CD4-positive, CD25-positive, alpha-beta regulatory T cell (primary cell): ENCODE results near the gene SRGAP3. TPM values are rescaled to one million over a fixed set of nuclear protein-coding genes. Genes with fewer than 3 reads are reported as not detected.
"Not testable (repeated sequence)": the region's sequence is repeated elsewhere in the genome, so short reads cannot be mapped to it uniquely, and the experiment has no call there.

Experiments used
- ATAC-seq, 2 donors: fragments of 150-1000 bp; cut with Tn5 transposase; one replicate each; pipeline ENCODE4 v1.10.0; 2021; ENCODE audit warnings: low read depth in 2 of 2, moderate number of reproducible peaks in 2 of 2, moderate library complexity in 1 of 2
- DNase-seq, 3 donors: peaks; one replicate each; pipeline versions ENCODE4 v3.0.0 to v3.0.0-alpha.2; 2012 to 2022; ENCODE audit warnings: mixed read lengths in 1 of 3
- H3K27ac ChIP-seq: one replicate; pipeline ENCODE4 v1.7.0; 2013; ENCODE audit warnings: mild to moderate bottlenecking, low read length; ENCODE audit not compliant: insufficient read depth, poor library complexity, severe bottlenecking
- H3K27me3 ChIP-seq: one replicate; pipeline ENCODE4 v1.7.0; 2013; ENCODE audit warnings: low read length; ENCODE audit not compliant: control insufficient read depth, insufficient read depth
- H3K36me3 ChIP-seq: one replicate; pipeline ENCODE4 v1.7.0; 2013; ENCODE audit warnings: mild to moderate bottlenecking, low read length, moderate library complexity; ENCODE audit not compliant: control insufficient read depth, insufficient read depth
- H3K4me1 ChIP-seq: 2 replicates; pipeline ENCODE4 v1.7.0; 2013; ENCODE audit warnings: mild to moderate bottlenecking, low read length; ENCODE audit not compliant: insufficient read depth, control insufficient read depth, poor library complexity, severe bottlenecking
- H3K4me3 ChIP-seq: one replicate; pipeline ENCODE4 v1.7.0; 2013; ENCODE audit warnings: low read depth, mild to moderate bottlenecking, low read length, moderate library complexity
- H3K9me3 ChIP-seq, 2 experiments: 1 replicate in 1 of 2; 2 replicates in 1 of 2; pipeline ENCODE4 v1.7.0; 2013; ENCODE audit warnings: low read length in 2 of 2, mild to moderate bottlenecking in 1 of 2, moderate library complexity in 1 of 2; ENCODE audit not compliant: control insufficient read depth in 2 of 2
- H3K27ac Mint-ChIP-seq, 3 donors: one replicate each; pipeline ENCODE4 v1.8.0; 2020 to 2022; ENCODE audit warnings: mild to moderate bottlenecking in 3 of 3, mixed read lengths in 3 of 3, moderate library complexity in 2 of 3
- H3K27me3 Mint-ChIP-seq: one replicate; pipeline ENCODE4 v1.8.0; 2022; ENCODE audit warnings: mild to moderate bottlenecking, mixed read lengths
- H3K36me3 Mint-ChIP-seq: one replicate; pipeline ENCODE4 v1.8.0; 2020; ENCODE audit warnings: mixed read lengths
- H3K4me1 Mint-ChIP-seq, 4 donors: one replicate each; pipeline ENCODE4 v1.8.0; 2020 to 2022; ENCODE audit warnings: mixed read lengths in 4 of 4, mild to moderate bottlenecking in 1 of 4
- H3K4me3 Mint-ChIP-seq, 4 donors: one replicate each; pipeline ENCODE4 v1.8.0; 2020 to 2022; ENCODE audit warnings: mild to moderate bottlenecking in 4 of 4, mixed read lengths in 4 of 4, moderate library complexity in 3 of 4
- H3K9me3 Mint-ChIP-seq, 7 donors: one replicate each; pipeline ENCODE4 v1.8.0; 2020 to 2022; ENCODE audit warnings: mixed read lengths in 7 of 7, mild to moderate bottlenecking in 3 of 7, moderate library complexity in 2 of 7
- polyA plus RNA-seq, 4 donors: library from polyadenylated mRNA; unstranded; fragments of 300-500 nt; fragmentation: Illumina TruSeq; gene quantifications; one replicate each; pipeline ENCODE4 v1.2.3, GENCODE V29; 2021
- total RNA-seq: library from RNA; stranded (reverse); gene quantifications from one replicate; pipeline ENCODE4 v1.2.3, GENCODE V29; 2022

Gene SRGAP3
- 8.1 TPM for total RNA-seq
- polyA plus RNA-seq, result 1 to 10 TPM; 1.8 to 3.7 (median 2.4) TPM

DNA sequence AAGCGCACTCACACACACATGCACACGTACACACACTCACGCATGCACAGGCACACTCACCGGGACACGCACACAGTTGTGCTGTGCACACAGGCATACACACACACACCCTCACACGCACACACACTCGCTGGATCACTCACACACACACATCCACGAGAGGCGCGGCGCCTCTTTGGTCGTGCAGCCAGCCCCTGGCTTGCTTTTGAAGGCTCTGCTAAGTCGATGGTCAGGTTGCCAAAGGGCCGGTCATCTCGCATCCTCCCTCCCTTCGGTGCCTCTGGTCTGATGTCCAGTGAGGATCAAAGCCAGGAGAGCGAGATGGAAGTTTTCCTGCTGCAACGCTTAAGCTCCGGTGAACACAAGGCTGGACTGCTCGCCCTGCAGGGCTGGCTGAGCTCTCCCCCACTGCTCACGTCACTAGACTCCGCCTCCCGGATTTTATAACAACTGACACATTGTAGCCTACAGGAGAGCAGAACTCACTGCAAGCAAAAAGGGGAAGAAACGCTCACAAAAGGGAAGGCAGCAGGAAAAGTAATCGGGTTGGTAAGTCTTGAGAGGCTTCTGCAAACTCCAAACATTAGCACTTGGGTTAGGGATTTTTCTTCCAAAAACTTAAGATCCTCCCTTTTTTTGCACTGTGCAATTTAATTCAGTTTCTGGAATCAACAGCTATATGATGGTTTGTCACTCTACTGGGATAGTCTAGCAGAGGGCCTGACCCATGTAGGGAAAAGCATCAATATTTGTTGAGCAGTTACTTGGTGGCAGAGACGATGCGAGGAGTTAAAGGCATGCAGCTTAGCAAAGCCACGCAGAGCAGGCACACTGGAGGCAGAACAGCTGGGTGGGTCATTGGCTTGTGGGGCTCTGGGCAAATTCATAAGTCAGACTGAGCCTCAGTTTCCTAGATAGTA, at the start of gene SRGAP3:
Gene SRGAP3, minus strand, starts transcription at position 374 of the 920 bp plus-strand sequence. CDS start 695 bp downstream, outside the sequence.
- peak within 1 kb of the TSS; percentile 26 for H3K27ac ChIP-seq
- ATAC-seq (peak; percentile 97 to 98), DNase-seq (peak; percentile 70 to 91 (median 84))
- H3K27me3 ChIP-seq, result peaks cover 4% of the 10 kb centered on the region
- H3K27ac Mint-ChIP-seq, result peak within 1 kb of the TSS in 2 of 3 donors; percentile 68 to 80
- no peaks in the 10 kb centered on the region for H3K9me3 ChIP-seq
- H3K4me3 Mint-ChIP-seq, result peak within 1 kb of the TSS; percentile 90 to 95 (median 94)
- H3K4me1 ChIP-seq, result peaks cover 29% of the 10 kb centered on the region
- no peaks in the 10 kb centered on the region for H3K36me3 Mint-ChIP-seq
- peaks cover 12% of the 10 kb centered on the region for H3K27me3 Mint-ChIP-seq
- no peaks in the 10 kb centered on the region for H3K36me3 ChIP-seq
- H3K4me3 ChIP-seq, result peak within 1 kb of the TSS; percentile 91
- H3K4me1 Mint-ChIP-seq, result peaks cover 13 to 46% (median 21%) of the 10 kb centered on the region in 4 donors
- H3K9me3 Mint-ChIP-seq, result no peaks in the 10 kb centered on the region

DNA sequence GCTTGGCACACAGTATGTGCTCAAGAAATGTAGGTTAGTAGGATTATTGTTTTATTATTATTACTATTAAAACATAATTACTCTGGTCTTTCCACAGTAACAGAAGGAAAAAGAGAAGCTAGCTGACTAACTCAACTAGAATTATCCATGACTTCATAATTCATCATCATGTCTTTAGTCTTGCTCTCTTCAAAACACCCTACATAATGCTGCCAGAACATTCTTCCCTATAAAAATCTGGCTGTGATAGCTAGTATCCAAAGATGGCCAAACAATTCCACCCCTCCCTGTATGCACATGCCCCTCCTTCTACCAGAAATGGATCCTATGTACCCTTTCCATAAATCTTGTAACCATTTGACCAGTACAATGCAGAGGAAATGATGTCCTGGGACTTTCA, 48.8 kb upstream of the SRGAP3 start:
- no peak overlapping the region for H3K27ac Mint-ChIP-seq
- H3K9me3 Mint-ChIP-seq, result no peaks in the 10 kb centered on the region

DNA sequence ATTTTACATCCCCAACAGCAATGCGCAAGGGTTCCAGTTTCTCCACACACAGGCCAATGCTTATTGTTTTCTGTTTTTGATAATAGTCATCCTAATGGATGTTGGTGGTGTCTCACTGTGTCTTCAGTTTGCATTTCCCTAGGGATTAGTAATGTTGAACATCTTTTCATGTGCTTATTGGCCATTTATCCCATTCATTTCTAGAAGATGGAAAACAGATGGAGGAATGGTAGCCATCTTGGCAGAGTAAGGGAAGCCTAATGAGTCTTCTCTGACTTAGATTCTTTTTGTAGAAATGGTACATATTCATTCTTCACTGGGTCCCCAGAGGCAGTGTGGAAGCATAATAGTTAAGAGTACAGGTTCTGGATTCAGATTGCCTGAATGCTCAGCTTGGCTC, 46.8 kb upstream of the SRGAP3 start:
- Histone ChIP-seq H3K4me1 (no peaks in the 10 kb centered on the region), H3K9me3 (no peaks in the 10 kb centered on the region), H3K36me3 (no peaks in the 10 kb centered on the region), H3K4me3 (no peak overlapping the region), H3K27ac (no peak overlapping the region), H3K27me3 (peaks cover 9% of the 10 kb centered on the region)
- peaks cover 0 to under 1% (median 0%) of the 10 kb centered on the region in 4 donors for H3K4me1 Mint-ChIP-seq
- no peak for ATAC-seq
- H3K36me3 Mint-ChIP-seq, result no peaks in the 10 kb centered on the region
- H3K27me3 Mint-ChIP-seq, result peaks cover 16% of the 10 kb centered on the region
- H3K27ac Mint-ChIP-seq, result no peak overlapping the region
- DNase-seq, result no peak
- no peaks in the 10 kb centered on the region for H3K9me3 Mint-ChIP-seq
- H3K4me3 Mint-ChIP-seq, result no peak overlapping the region

More for the DNA sequence above, 48.8 kb upstream of the SRGAP3 start:
- Mint-ChIP-seq H3K27me3 (peaks cover 12% of the 10 kb centered on the region), H3K36me3 (no peaks in the 10 kb centered on the region), H3K4me1 (peaks cover 0 to 11% (median 6%) of the 10 kb centered on the region in 4 donors), H3K4me3 (no peak overlapping the region)
- ATAC-seq (no peak), DNase-seq (no peak)
- no peak overlapping the region for H3K27ac ChIP-seq
- H3K9me3 ChIP-seq, result no peaks in the 10 kb centered on the region
- peaks cover 6% of the 10 kb centered on the region for H3K4me1 ChIP-seq
- no peak overlapping the region for H3K4me3 ChIP-seq
- H3K27me3 ChIP-seq, result peaks cover 4% of the 10 kb centered on the region
- no peaks in the 10 kb centered on the region for H3K36me3 ChIP-seq

DNA sequence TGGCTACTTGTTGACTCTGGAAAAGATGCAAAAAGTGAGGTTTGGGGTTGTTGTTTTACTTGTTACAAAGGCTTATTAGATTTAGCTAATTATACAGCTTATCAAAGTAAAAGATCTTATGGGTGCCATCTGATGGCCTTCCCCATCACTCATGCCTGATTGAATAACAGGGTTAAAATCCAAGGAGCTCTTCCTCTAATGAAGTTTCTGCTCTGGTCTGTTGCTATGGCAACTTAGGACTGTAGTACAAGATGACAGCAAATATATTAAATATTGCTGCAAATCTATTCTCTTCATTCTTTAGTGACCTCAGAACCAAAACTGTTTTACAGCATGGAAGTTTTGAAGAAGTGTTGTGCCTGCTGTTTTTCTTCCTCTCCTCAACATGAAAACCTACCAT, 45.6 kb upstream of the SRGAP3 start:
- Histone ChIP-seq H3K27ac (no peak overlapping the region), H3K4me3 (no peak overlapping the region), H3K27me3 (peaks cover 10% of the 10 kb centered on the region), H3K9me3 (no peaks in the 10 kb centered on the region), H3K36me3 (no peaks in the 10 kb centered on the region), H3K4me1 (no peaks in the 10 kb centered on the region)
- no peaks in the 10 kb centered on the region for H3K9me3 Mint-ChIP-seq
- H3K27ac Mint-ChIP-seq, result no peak overlapping the region
- ATAC-seq (no peak), DNase-seq (no peak)
- H3K4me3 Mint-ChIP-seq, result no peak overlapping the region
- H3K36me3 Mint-ChIP-seq, result no peaks in the 10 kb centered on the region
- H3K4me1 Mint-ChIP-seq, result no peaks in the 10 kb centered on the region
- H3K27me3 Mint-ChIP-seq, result peaks cover 23% of the 10 kb centered on the region

DNA sequence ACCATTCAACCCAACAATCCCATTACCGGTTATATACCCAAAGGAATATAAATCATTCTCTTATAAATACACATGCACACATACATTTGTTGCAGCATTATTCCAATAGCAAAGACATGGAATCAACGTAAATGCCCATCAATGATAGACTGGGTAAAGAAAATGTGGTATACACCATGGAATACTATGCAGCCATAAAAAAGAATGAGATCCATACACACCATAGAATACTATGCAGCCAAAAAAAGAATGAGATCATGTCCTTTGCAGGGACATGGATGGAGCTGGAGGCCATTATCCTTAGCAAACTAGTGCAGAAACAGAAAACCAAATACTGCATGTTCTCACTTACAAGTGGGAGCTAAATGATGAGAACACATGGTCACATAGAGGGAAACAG, 44.5 kb upstream of the SRGAP3 start:
- H3K36me3 ChIP-seq, H3K4me1 ChIP-seq, H3K9me3 Mint-ChIP-seq, ATAC-seq, H3K4me3 ChIP-seq, H3K27ac Mint-ChIP-seq, H3K9me3 ChIP-seq, DNase-seq, H3K4me1 Mint-ChIP-seq, H3K27ac ChIP-seq, H3K36me3 Mint-ChIP-seq, H3K4me3 Mint-ChIP-seq: not testable (repeated sequence)
- H3K27me3 Mint-ChIP-seq, result peaks cover 27% of the 10 kb centered on the region
- peaks cover 10% of the 10 kb centered on the region for H3K27me3 ChIP-seq

DNA sequence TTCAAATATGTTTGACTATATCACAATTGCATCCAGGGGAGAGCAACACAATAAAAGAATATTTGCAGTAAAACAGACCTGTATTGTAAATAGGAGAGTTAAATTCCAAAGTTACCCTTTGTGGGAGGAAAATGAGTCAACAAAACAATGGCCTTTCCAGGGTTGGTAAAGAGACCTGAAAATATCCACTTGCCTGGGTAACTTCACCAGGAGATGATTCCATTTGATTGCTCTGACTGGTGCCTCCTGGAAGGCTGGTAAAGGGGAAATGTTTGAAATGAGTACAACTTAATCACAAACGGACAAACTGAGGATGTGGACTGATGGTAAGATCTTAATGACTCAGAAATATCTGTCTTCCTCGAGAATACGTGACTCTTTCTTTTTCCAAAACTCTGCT, 43.6 kb upstream of the SRGAP3 start:
- Mint-ChIP-seq H3K27ac (no peak overlapping the region), H3K4me1 (no peaks in the 10 kb centered on the region), H3K36me3 (no peaks in the 10 kb centered on the region), H3K4me3 (no peak overlapping the region), H3K27me3 (peaks cover 26% of the 10 kb centered on the region), H3K9me3 (no peaks in the 10 kb centered on the region)
- DNase-seq (no peak), ATAC-seq (no peak)
- H3K4me1 ChIP-seq, result no peaks in the 10 kb centered on the region
- no peaks in the 10 kb centered on the region for H3K36me3 ChIP-seq
- H3K27me3 ChIP-seq, result peaks cover 10% of the 10 kb centered on the region
- H3K9me3 ChIP-seq, result no peaks in the 10 kb centered on the region
- no peak overlapping the region for H3K27ac ChIP-seq
- H3K4me3 ChIP-seq, result no peak overlapping the region

DNA sequence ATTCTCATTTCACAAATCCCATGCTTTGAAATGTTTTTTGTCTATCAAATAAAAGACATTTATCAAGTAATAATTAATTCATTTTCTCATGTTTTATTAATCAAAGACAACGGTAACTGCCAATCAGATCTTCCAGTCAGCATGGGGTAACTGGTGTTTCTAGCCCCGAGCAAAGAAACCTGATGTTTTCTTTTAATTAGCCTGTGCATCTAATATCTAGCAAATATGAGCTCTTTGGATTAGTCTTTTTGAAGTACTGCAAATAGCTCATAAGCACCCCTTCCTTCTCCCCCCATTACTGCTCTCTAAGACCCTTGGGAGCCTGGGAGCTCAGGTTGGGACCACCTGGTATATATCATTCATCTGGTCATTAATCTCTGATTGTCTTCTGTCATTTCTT, 43.1 kb upstream of the SRGAP3 start:
- H3K27ac ChIP-seq, result no peak overlapping the region
- peaks cover 10% of the 10 kb centered on the region for H3K27me3 ChIP-seq
- Mint-ChIP-seq H3K27ac (no peak overlapping the region), H3K27me3 (peaks cover 26% of the 10 kb centered on the region), H3K9me3 (no peaks in the 10 kb centered on the region), H3K4me3 (no peak overlapping the region), H3K36me3 (no peaks in the 10 kb centered on the region), H3K4me1 (no peaks in the 10 kb centered on the region)
- ATAC-seq (no peak), DNase-seq (no peak)
- H3K4me3 ChIP-seq, result no peak overlapping the region
- no peaks in the 10 kb centered on the region for H3K4me1 ChIP-seq
- H3K9me3 ChIP-seq, result no peaks in the 10 kb centered on the region
- no peaks in the 10 kb centered on the region for H3K36me3 ChIP-seq
